ENCODE data around the gene GJB3. TPM values are rescaled to one million over a fixed set of nuclear protein-coding genes. Genes with fewer than 3 reads are reported as not detected.

Gene GJB3
- total RNA-seq, 1 experiment from 2014 or later, result 46.7 TPM

DNA sequence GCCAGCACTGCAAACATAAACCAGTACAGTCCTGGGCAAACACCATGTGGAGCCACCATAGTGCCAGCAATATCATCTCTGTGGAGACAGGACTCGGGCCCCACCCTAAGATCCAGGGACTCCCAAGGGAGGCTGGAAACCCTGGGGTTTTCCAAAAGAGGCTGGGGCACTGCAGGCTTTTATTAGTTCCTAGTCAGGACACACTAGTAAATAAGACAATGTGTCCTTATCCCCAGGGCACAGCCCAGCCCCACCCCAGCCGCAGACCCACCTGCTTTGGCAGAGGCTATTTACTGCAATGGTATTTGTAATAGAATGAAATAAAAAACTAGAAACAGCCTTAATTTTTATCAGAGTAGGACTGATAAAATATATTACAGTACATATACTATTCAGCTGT lies 486 bp upstream of the GJB3 start:
- peak overlapping the region; percentile 83 for H3K9ac ChIP-seq (ENCODE audit: low read length)
- BruUV-seq (replicated peaks), result TSS peak; percentile 74
- peak overlapping the region; percentile 86 for H3K4me2 ChIP-seq (ENCODE audit: low read length)
- RAD21 ChIA-PET (ENCODE audit: low non-redundant PET in 1 of 2, low total read pairs in 2 of 2, uncharacterized antibody in 2 of 2, unreplicated experiment in 2 of 2), result no interaction called here
- no peaks in the 10 kb centered on the region for H3K9me2 ChIP-seq (ENCODE audit: insufficient read depth)
- H2AFZ ChIP-seq (ENCODE audit: low read depth, low read length, poor library complexity, severe bottlenecking), result no peak overlapping the region
- POLR2A ChIA-PET, result interaction anchor here (0.8 to 1.2 kb wide), 4 partner anchors 18 to 38 kb away, joined by 3 to 6 read pairs (median 4); partner anchors contain the start of gene GJB4
- intact Hi-C loops (cut with micrococcal nuclease), result no loop called here
- peaks cover 48% of the 10 kb centered on the region for H3K79me2 ChIP-seq (ENCODE audit: insufficient read depth, low read length)
- H4K20me1 ChIP-seq (ENCODE audit: insufficient read depth), result no peaks in the 10 kb centered on the region
- TF ChIP-seq CEBPB (IDR thresholded peaks at IDR 0.05; ENCODE audit: low read depth) (no peak), RAD21 (IDR thresholded peaks at IDR 0.05; ENCODE audit: low read depth) (no peak), ATF3 (IDR thresholded peaks at IDR 0.05) (no peak), EZH2phosphoT487 (IDR thresholded peaks at IDR 0.05; ENCODE audit: borderline replicate concordance) (no peak), SRF (IDR thresholded peaks at IDR 0.05; ENCODE audit: low read depth) (no peak), ELF1 (IDR thresholded peaks at IDR 0.05; ENCODE audit: borderline replicate concordance, low read depth) (no peak), FOSL1 (IDR thresholded peaks at IDR 0.05; ENCODE audit: low read depth) (no peak), POLR2AphosphoS5 (IDR thresholded peaks at IDR 0.05; ENCODE audit: low read depth, low read length) (no peak), CBX3 (IDR thresholded peaks at IDR 0.05; ENCODE audit: low read depth) (no peak), POLR2A (IDR thresholded peaks at IDR 0.05; ENCODE audit: borderline replicate concordance, extremely low read depth, insufficient read depth, insufficient read length) (no peak), JUND (IDR thresholded peaks at IDR 0.05) (no peak), ZFX (IDR thresholded peaks at IDR 0.05) (no peak), EZH2 (IDR thresholded peaks at IDR 0.05) (no peak), ZNF274 (IDR thresholded peaks at IDR 0.05; ENCODE audit: low read depth, low read length) (no peak), MAX (IDR thresholded peaks at IDR 0.05) (no peak), CTCF (IDR thresholded peaks at IDR 0.05 in 2 of 3, conservative IDR thresholded peaks at IDR 0.05 in 1 of 3; ENCODE audit: borderline replicate concordance in 1 of 3, insufficient read depth in 1 of 3, low read depth in 2 of 3, low read length in 2 of 3) (no peak), YY1 (IDR thresholded peaks at IDR 0.05; ENCODE audit: extremely low read depth, insufficient replicate concordance, low read depth, low read length) (no peak)
- TF ChIP-seq, protein P1, sequence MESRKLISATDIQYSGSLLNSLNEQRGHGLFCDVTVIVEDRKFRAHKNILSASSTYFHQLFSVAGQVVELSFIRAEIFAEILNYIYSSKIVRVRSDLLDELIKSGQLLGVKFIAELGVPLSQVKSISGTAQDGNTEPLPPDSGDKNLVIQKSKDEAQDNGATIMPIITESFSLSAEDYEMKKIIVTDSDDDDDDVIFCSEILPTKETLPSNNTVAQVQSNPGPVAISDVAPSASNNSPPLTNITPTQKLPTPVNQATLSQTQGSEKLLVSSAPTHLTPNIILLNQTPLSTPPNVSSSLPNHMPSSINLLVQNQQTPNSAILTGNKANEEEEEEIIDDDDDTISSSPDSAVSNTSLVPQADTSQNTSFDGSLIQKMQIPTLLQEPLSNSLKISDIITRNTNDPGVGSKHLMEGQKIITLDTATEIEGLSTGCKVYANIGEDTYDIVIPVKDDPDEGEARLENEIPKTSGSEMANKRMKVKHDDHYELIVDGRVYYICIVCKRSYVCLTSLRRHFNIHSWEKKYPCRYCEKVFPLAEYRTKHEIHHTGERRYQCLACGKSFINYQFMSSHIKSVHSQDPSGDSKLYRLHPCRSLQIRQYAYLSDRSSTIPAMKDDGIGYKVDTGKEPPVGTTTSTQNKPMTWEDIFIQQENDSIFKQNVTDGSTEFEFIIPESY (IDR thresholded peaks at IDR 0.05; ENCODE audit: extremely low read depth, insufficient replicate concordance, low read length), result no peak
- ATAC-seq, result no peak
- no peak for DNase-seq (ENCODE audit: low read depth, low spot score)
- H3K36me3 ChIP-seq (ENCODE audit: control insufficient read depth in 1 of 2, insufficient read depth in 2 of 2, low read length in 2 of 2), result peaks cover 4 to 12% of the 10 kb centered on the region in 2 experiments; a peak in 1 of 4 replicates
- peak overlapping the region; percentile 84 to 92 for H3K4me3 ChIP-seq (replicated peaks in 1 of 2; ENCODE audit: low read depth in 1 of 2, low read length in 2 of 2)
- H3K27ac ChIP-seq (ENCODE audit: low read depth, low read length), result peak overlapping the region; percentile 98
- peaks cover 39 to 57% of the 10 kb centered on the region in 2 experiments for H3K4me1 ChIP-seq (ENCODE audit: control insufficient read depth in 1 of 2, insufficient read depth in 2 of 2, low read length in 2 of 2)
- CTCF ChIA-PET, result interaction anchor here (0.7 kb wide), 1 partner anchor 38 kb away, joined by 3 read pairs; no protein-coding TSS in a partner anchor
- no peaks in the 10 kb centered on the region for H3K27me3 ChIP-seq (ENCODE audit: insufficient read depth, low read length)
- H3K9me3 ChIP-seq (ENCODE audit: control insufficient read depth in 1 of 2, insufficient read depth in 1 of 2, low read depth in 1 of 2, low read length in 2 of 2), result no peaks in the 10 kb centered on the region

Data from HCT116 (cell line).